Daoy (cell line): Measurements from ENCODE around the gene MB. TPM values are rescaled to one million over a fixed set of nuclear protein-coding genes. Genes with fewer than 3 reads are reported as not detected.

ENCODE experiments used
- DNase-seq: peaks from one replicate; pipeline ENCODE4 v3.0.0-alpha.2; 2015; ENCODE audit warnings: low read depth
- total RNA-seq: library from RNA; depleted of rRNA; stranded (reverse); fragments of >200 nt; shearing (Covaris generic); gene quantifications from 2 replicates; pipeline ENCODE4 v1.2.3, GENCODE V29; 2014

The MB gene
- total RNA-seq, 1 experiment from 2014 or later, result 1.2 TPM

DNA sequence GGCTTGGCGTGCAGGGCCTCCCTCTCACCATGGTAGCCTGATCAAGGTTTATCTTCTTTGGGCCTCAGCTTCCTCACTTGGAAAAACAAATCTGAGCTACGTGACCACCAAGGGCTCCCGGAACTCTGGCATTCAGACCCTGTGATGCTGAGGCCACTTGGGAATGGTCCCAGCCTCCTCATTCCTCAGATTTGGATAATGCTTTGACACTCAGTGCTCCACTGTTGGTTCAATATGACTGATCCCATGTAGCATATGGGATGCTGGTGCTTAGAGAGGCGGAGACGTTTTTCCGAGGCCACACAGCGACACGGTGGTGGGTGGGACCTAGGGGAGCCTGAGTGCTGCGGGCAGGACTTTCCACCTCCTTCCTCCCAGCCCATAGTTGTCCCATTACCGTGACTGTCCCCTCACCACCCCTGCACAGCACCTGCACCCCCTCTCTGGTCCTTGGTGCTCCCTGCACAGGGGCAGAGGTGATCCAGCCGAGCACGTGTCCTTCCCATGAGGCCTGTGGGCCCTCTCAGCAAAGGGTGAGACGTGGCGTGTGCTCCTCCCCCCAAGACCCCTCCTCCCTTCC lies 23.1 kb downstream of the MB start:
- DNase-seq, result no peak

GRCh38 chr22:35593071-35593890 lies 23.8 kb downstream of the MB start:
- DNase-seq, result no peak

- no peak for DNase-seq
These were observed 24.6 kb downstream of the MB start for GRCh38 chr22:35592418-35592967.

DNA sequence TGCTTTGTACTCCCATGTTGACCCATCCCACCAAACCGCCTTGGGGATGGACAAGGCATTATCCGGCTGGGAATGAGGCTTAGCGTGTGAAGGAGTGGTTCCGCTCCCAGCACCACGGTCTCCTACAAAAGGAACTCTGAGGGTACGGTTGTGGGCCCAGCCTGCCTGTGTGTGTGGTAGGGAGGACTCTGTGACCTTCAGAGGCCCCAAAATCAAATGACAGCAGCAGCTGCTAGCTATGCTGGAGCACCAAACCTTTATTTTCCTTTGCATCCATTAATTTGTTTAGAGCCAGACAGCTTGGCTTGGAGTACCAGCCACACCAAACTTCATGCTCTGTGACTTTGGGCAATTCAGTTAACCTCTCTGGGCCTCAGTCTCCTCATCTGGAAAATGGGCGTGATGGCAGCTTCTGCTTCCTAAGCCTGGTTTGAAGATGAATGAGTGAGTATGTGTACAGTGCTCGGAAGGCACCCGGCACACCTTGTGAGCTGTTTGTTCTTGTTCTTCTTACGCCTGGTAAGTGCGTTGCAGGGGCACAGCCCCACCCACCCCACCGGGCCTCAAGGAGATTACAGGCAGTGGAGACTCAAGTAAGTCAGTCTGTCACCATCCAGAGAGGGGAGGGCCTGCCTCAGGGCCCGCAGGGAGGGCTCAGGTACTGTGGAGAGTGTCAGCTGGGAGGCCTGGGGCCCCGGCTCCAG lies 25.3 kb downstream of the MB start:
- DNase-seq, result no peak

DNA sequence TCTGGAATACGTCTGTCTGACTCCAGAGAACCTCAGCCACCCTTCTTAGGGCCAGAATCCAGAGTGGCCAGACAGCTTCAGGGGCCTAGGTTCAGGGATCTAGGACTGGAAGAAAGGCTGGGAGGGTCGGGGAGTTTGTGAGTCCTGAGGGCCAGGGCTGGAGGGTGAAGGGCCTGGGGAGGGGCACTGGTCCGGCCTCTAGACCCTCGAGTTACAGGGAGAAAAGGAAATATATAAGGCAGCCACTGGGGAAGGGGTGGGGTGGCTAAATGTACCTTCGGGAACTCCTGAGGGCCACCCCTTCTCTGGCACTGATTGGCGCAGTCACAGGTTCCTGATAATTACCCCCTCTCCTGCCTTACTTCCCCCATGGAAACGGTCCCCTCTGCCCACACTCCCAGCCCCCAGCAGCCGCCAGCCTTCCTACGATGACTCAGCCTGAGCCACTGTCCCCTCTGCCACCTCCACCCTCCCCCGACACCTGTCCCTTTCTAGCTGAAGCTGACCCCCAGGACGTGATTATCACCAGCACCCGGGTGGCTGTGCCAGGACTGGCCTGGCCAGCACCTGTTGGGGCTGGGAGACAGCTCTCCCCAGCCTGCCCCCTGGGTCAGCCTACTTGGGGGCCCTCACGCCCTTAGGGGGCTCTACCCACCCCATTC lies 26.4 kb downstream of the MB start:
- no peak for DNase-seq

GRCh38 chr22:35589756-35590093 lies 27.4 kb downstream of the MB start:
- no peak for DNase-seq

GRCh38 chr22:35589071-35589755 lies 27.9 kb downstream of the MB start:
- peak; percentile 98 for DNase-seq

DNA sequence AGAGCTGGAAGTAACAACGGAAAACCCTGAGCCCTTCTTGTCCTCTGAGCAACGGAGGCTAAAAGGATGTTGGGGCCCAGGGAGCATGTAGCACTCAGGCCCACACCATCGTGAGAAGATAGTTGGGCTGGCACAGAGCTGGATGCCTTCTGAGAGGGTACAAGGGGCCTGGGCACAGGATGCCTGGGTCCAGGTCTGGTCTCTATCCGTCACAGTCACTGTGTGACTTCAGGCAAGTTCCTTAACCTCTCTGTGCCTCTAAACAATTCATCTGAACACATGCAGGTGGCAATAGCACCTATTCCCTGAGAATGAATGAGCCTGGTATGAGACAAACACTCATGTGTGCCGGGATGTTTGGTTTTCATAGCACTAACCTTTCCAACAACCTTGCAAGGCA lies 29.2 kb downstream of the MB start:
- DNase-seq, result no peak

- peak; percentile 48 for DNase-seq
These were observed 29.7 kb downstream of the MB start for GRCh38 chr22:35587447-35587870.

DNA sequence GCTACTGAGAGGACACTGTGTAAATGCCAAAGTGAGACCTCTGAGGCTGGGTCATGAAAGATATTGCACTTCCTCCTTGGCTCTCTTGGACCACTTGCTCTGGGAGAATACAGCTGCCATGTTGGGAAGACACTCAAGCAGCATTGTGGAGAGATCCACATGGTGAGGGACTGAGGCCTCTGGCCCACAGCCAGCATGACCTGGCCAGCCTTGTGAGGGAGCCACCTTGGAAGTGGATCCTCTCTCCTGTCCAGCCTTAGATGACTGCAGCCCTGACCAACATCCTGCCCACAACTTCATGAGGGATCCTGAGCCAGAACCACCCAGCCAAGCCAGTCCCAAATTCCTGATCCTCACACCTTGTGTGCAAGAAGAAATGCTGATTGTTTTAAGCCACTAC lies 30.4 kb downstream of the MB start:
- DNase-seq, result no peak

GRCh38 chr22:35582861-35583670 lies 34.1 kb downstream of the MB start:
- peak; percentile 83 for DNase-seq

GRCh38 chr22:35582218-35582860 lies 34.8 kb downstream of the MB start:
- DNase-seq, result no peak

DNA sequence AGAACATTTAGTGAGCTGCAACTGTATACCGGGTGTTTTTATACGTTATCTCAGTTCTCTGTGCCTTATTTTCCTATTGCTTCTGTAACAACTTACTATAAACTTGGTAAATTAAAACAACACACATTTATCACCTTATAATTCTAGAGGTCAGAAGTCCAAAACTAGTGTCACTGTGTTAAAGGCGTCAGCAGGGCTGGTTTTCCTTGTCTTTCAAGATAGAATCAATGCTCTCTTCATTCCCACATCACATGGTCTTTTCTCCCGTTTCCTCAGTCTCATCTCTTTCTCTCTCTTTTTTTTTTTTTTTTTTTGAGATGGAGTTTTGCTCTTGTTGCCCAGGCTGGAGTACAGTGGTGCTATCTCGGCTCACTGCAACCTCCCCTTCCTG lies 36.1 kb downstream of the MB start:
- DNase-seq, result no peak

DNA sequence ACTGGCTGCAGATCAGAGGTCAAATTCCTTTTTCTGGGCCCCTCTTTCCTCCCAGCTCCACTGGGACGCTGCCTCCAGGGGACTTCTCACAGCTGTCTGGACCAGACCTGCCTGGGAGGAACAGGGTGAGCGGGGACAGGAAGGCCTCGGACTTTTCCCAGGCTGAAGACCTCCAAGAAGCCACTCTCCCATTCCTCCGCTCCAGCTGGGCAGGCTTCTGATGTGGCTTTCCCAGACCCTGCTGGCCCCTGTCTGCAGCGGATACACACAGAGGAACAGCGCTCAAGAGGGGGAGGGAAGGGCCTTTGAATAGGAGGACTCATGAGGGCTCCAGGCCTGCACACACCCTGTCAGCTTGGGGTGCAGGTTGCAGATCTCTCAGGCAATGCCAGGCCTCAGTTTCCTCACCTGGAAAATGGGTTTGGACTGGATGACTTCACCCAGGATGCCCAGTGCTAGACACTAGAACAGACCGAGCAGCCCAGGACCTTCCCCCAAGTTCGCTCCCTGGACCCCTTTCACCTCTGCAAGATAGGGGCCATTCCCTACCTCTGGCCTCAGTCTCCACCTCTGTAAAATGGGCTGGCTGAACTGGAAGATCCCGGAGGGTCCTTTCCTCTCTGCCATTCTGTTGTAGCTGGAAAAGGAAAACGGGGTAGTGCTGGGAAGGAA lies 36.6 kb downstream of the MB start:
- DNase-seq, result no peak

DNA sequence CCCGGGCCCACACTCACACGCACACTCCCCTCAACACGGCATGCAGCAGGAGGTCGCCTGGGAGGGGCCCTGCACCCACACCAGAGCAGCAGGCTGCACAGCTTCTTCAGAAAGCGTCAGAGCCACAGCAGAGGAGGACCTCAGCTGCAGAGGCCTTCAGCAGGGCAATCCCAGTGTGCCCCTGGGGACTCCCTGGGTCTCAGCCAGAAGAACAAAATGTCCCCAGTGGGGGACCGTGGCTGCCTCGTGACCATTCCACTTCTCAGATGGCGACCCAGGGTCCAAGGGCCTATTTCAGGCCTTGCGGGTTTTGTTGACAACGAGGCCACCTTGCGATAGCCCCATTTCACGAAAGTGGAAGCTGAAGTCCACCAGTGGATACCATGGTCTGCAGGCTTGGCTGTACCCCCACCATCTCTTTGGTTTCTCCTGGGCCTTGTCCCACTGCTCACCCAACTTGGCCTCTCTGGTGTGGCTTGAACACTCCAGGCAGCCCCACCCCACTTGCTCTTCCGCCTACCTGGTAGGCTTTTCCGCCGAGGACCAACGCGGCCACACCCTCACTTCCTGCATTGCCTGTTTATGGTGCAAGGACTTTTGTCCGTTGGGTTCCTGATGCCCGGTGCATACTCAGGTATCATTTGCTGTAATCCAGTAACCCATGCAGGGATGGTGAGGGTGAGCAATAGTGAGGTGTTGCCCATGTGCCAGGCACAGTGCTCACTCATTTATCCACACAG lies 38.1 kb downstream of the MB start:
- DNase-seq, result no peak

GRCh38 chr22:35577799-35578659 lies 39.1 kb downstream of the MB start:
- DNase-seq, result no peak

DNA sequence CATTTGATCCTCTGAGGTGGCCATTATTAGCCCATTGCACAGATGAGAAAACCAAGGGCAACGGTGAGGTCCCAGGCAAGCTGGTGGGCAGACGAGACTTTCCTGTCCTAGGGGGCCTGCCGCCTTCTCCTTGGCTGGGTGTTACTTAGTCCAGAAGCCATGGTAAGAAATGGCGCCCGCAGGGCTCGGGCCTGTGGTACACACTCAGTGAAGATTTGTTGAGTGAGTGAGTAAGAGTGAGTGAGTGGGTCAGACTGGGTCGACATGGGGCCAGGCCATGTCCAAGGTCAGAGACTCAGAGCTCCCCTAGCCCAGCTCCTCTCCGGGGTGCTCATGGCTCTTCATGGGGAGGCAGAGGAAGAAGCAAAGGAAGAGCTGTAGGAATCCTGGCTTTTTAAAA lies 40.5 kb downstream of the MB start:
- no peak for DNase-seq
